ENCODE data around the gene CCDC33.

Gene CCDC33

DNA sequence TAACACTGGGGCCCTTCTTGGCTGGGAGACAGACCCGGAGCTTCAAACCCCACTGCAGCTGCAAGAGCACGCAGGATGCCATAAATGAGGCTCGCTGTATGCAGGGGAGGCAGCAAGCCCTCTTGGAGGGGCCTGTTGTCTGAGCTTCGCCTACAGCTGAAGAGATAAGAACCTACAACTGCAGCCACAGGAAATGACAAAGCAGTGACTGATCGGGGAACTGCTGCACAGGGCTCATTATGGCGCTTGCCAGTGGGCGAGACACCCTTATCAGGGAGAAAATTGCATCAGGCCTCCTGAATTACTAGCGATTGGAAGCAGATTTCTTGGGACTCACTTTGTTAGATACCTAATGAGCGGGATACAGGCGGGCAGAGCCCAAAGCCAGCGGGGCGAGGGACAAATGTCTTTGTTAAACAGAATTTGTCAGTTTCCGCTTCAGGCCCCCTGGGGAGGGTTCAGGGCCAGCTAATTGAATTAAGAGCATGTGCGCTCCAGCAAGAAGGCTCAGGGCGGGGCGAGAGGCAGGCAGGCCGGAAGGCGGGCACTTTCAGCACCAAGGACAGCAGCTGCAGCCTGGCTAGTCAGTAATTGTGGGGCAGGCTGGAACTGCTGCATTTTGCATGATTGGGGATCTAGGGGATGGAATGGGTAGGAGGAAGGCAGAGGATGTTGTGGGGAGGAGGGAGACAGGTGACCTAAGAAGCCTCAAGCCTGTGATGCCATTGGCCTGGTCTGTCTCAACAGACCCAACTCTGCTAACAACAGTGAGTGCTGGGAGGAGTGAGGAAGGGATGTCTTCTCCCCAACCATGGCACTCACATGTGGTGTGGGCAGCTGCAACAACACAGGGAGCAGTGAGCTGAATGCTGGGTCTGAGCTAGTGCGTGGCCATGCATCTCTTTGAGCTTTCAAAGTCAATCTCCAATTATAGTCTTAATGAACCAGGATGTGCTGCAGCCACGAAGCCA, 55.3 kb downstream of the CCDC33 start:
- peak; percentile 6 for DNase-seq

DNA sequence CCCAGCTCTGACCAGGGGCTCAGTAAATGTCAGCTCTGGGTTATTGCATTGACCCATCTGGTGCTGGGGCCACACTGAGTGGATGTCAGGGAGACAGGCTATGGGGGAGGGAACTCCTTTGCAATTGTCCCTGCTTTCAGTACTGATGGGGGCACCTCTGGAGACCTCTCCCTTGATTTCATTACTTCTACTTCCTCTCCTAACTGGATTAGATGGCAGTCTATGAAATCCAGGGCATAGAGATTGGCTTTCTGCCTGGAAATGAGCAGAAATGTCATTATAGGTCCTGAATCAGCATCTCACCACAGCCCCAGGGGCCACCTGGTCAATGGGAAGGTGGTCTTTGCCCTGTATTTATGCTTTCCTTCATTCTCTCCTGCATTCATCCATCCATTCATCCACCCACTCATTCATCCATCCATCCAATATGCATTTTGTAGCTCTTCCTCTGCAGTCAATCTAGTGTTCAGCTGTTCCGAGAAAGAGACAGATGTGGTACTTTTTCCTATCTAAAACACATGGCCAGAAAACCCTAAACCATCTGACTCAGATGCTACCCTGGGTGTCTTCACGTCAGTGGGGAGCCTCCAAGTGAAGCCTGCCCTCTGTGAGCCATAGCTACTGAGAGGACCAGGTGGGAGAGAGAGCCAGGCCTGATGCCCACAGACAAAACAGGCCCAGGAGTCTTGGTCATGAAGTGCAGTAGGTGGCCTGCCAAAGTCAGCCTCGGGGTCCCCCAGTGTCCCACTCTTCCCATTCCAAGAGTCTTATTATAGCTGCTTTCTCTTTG, 57.1 kb downstream of the CCDC33 start:
- no peak for DNase-seq

DNA sequence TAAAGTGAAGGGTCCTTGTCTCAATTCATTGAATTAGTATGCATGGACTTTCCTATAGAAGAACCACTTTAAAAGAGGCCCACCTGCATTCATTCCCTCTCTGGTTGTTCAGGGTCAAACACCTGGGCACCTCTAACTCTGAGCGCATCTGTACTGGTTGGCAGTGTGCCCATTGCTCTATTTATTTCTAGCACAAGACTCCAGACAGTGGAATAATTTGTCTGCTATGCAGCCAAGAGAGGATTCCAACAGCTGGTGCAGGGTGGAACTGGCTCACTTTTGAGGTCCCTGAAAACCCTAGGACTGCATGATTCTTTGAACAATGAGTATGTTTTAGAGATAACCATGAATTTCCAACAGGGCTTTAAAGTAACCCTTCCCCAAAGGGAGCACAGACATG, 57.9 kb downstream of the CCDC33 start:
- no peak for DNase-seq

DNA sequence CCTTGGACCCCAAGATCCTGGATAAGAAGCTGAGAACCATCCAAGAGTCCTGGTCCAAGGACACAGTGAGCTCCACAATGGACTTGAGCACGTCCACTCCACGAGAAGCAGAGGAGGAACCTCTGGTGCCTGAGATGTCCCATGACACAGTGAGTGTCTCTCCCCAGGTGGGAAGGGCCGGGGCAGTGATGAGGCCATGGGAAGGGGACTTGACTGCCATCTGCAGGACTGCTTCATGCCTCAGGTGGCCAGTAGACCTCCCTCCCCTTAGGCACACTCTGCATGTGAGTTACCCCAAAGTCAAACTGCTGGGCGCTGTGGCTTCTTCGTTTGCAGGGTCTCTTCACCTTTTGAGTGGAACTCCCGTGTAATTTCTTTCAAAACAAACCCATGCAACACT, 59.7 kb downstream of the CCDC33 start:
- no peak for DNase-seq

DNA sequence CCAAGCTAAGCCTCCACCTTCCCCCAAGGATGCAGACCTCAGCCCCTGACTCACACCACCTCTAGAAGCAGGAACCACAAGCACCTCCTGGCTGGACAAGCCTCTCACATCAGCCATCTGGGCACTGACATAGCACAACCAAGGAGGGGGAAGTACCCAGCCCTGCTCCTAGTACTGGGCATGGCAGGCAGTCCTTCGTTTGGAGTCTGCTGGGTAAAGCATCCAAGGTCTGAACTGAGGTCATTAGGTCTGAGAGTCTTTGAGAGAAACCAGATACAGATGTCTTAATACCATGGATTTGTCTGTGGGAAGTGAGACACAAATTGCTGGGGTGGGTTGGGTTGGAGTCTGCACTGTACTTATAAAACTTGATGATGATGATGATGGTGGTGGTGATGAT, 61.8 kb downstream of the CCDC33 start:
- DNase-seq: no peak

DNA sequence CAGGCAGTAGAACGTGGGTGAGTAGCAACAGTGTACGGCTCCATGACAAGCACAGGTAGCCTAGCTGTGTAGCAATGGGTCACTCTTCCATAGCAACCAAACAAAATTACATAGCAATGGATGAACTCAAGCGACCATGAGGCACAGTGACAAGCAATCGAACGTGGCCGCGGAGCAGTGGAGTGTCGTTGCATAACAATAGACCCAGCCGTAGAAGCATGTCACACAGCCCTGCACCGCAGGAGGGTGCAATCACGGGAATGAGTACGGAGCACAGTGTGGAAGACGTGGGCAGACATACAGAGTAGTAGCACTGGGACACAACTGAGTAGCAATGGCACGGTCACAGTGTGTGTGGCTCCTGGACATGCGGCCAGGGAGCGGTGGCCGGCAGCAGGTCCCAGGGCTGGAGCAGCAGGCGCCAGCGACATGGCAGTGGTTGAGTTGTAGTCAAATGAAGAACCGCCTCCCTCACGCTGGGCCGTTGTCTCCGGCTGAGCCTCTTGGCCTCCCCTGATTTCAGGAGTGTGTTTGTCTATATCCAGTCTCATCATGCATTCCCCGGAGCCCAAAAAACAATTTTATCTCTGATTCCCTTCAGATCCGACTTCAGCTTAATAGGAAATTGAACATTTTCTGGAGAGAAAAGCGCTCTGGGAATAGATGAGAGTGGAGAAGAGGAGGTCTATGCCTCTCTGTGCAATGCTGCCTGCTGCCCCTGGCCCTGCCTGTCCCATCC, 64.1 kb downstream of the CCDC33 start:
- no peak for DNase-seq

DNA sequence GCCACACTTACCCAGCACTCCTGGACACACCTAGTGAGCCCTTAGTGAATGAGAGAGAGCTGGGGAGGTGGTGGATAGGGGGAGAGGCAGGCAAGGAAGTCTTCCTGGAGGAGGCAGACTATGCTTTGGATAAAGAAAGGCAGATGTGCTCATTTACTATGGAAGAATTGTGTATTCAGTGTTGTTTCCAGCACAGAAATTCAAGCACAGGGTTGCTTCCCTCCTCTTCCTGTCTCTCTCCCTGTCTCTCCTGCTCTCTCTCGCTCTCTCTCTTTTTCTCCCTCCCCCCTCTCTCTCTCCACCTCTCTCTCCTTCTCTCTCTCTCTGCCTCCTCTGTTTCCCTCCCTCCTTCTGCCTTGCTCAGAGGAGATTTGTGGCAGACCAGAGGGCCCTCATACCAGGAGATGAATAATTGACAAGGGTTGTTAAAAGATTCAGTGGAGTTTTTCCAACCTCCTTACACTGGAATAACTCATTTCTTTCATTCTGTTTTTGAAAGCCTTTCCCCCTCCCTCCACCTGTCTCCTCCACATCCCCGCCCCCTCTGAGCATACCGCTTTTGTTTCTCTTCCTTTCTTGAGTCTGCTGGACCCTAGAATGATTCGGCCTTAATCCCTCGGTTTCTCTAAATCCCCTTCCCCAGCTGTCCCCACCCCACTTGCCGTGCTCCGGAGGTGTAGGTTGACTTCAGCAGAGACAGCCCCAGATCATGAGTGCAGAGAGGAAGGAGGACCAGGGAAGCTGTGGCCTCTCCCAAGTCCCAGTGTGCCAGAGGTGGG, 65.6 kb downstream of the CCDC33 start:
- DNase-seq: no peak

DNA sequence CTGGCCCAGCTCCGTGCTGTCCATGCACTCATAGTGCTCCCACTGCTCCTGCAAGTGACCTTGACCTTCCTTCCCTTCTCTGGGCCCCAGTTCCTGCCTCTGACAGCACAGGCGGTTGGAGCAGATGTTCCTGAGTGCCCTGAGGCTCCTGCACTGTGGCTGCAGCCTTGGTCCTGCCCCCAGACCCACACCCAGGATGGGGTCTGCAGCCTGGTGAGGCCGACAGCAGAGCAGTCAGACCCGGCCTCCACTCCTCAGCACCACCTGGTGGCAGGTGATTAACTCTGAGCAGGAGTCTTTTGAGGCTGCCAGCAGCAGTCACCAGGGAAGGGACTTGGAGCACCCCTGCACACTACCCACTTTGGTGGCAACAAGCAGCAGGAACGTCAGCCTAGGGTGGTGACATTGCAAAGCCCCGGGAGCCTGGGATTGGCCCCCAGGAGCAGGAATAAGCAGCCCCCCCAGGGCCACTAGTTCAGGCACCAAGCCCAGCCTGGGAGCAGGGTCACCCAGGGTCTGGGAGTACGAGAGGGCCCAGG, 66.8 kb downstream of the CCDC33 start:
- no peak for DNase-seq

DNA sequence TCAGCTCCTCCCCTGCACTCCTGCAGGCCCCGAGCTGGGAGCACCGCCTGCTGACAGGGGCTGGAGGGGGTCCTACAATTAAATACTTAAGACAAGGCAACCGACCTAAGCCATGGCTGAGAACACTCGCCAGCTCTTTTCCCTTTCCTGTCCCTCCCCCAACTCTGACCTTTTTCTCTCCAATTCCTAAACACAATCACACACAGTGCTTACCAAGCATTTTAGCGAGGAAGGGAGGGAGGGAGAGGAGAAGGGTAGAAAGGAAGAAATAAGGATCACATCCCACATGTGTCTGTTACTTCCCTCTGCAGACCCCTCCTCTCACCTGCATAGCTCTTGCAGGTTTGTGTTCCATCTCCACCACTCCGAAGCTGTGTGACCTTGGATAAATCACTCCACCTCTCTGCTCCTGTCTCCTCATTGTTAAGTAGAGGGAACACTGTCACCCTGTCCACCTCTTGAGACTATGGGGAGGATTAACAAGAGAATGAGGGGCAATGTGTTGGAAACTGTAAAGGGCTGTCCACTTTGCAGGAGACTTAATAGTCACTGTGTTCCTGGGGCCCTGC, 67.7 kb downstream of the CCDC33 start:
- DNase-seq: no peak

DNA sequence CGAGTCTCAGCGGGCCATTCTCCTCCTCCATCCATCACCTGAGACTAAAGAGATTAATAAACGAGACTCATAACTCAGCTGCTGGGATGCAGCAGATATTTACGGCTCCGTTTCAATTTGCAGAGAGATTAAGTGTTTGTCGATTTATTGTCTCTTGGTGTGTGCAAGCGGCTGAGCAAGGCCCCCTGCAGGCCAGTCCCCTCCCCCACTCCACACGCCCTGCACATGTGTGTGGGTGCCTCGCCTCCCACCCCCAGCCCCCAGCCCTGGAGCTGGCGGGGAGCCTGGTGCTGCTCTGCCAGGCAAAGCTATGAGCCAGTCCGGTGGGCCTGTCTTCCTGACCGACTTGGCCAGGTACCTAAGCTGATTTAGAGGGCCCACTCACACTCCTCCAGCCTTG, 68.3 kb downstream of the CCDC33 start:
- DNase-seq: no peak

DNA sequence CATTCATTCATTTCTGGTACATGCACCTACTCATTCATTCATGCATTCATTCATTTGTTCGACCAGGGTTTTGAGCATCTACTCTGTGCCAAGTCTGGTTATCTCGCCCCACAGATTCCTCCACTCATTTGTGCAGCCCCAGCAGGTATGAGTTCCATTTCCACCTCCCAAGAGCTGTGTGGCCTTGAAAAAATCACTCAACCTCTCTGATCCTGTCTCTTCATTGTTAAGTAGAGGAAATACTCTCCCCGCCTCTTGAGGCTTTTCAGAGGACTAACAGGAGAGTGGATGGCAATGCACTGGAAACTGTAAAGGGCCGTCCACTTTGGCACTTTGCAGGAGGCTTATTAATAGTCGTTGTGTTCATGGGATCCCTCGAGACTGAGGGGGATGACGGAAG, 69.6 kb downstream of the CCDC33 start:
- DNase-seq: no peak

DNA sequence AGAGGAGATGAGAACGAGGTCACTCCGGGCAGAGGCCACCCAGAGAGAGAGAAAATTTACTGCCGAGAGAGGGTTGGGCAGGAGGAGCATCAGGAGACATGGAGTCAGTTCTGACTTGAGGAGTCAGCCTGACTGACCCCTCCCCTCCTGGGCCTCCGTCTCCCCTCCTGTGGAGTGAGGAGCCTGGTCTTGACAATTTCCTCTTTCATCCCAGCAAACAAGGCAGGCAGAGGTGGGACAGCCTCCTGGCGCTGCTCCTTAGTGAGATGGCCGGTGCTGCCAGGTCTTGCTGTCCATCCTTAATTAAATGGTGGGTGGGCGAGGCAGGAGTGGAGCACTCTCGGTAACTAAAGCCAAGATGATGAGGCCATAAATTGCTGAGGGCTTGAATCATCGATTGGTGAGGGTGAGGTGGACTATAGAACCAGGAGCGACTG, 70.7 kb downstream of the CCDC33 start:
- DNase-seq: no peak

DNA sequence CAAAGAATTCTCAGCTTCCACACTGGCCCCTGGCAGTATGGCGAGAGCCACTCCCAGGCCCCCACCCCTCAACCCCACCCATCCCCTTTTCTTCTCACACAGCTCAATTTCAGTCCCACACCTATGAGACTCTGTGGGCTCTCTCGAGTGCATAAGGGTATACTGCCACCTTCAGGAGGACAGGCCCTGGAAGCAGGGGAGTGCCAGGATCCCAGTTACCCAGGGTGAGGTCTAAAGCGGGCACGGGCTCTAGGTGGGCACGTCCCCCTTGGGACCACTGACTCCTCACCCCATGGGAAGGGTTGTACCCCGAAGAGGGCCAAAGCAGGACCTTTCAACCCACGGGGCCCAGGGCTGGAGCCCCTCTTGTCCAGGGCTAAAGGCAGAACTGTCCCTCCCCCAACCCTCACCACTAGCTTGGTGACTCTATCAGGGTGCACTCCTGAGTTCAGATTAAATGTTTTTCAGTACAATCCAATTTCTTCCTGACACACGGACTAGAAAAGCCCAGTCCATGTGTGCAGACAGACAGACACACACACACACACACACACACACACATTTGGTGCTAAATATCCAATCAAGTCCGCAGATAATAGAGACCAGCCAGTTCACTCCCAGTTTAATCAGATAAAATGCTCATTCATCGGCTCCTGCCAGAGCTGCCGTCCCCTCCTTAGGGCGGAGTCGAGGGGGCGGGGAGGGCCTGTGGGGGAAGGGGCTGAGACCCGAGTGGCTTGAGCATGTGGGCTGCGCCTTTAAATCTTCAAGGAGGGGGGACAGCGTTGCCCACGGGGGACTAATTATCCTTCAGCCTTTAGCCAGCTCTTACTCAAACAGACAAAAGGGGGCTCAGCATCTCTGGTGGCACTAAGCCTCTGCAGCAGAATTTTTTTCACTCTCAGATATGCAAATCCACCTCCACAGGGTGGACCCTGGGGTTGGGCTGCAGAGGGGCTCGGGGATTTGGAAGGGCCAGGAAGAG, 72.0 kb downstream of the CCDC33 start:
- no peak for DNase-seq

DNA sequence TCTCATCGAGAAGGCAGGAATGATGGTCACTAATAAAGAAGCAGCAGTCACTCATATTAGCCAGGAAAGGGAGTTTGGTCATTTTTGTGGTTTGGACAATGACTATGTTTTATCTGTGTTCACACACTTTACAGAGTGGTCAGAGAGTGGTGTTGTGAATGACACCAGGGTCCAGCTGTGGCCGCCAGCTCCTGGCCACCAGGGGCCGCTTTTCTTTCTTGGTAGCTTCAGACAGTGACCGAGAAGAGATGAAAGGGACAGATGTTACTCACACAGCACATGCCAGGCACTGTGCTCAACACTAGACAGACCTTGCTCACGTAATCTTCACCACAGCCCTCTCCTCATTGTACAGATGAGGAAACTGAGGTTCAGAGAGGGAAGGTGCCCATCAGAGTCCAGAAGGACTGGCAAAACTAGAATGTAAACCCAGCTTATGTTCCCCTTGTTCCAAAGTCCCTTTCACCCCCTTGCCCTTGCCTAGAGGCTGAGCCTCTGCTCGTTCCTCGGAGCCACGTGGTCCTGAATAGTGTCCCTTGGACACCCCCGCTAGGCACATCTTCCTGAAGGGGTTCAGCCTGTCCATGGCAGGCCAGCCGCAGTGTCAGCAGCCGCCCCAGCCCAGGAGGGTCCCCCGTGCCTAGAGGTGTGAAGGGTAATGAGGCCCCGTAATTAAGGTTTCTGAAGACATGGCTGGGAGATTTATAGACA, 75.8 kb downstream of the CCDC33 start:
- no peak for DNase-seq

DNA sequence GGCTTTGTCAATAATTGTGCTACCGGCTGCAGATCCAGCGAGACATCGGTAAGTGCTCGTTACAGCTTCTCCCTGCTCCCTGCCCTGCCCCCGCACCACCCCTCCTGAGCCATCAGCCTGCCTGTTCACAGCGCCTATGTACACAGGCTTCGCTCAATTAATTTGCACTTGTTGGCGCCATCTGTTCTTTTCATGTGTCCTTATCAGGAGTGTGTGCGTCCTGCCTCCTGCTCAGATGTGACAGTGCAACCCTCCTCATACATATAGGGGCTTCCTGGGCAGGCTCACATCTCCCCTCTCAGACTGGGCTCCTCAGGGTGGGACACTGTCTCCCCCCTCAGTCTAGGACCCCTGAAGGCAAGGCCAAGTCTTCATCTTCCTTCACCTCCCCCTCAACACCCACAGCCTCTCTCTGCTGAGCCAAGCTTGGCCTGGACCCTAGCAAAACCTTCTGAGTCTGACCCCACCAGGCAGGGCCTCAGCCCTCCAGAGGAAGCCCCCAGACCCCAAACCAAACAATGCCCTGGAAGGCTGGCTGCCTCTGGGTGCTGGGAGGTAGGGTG, 76.4 kb downstream of the CCDC33 start:
- no peak for DNase-seq

DNA sequence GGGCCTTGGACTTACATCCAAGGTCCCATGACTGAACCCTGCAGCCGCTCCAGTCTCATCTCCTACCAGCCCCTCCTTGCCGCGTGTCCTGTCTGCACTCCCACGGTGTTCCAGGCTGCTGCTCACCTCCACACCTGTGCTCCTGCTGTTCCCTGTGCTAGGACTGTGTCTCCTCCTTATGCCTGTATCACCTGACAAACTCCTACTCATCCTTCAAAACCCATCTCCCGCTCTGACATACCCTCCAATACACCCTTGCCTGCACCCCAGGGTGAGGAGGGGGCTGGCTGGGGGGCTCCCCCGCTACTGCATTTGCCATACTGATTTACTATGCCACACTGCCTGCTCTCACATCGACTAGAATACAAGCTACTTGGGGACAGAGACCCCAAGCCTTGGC, 77.8 kb downstream of the CCDC33 start:
- DNase-seq: no peak

DNA sequence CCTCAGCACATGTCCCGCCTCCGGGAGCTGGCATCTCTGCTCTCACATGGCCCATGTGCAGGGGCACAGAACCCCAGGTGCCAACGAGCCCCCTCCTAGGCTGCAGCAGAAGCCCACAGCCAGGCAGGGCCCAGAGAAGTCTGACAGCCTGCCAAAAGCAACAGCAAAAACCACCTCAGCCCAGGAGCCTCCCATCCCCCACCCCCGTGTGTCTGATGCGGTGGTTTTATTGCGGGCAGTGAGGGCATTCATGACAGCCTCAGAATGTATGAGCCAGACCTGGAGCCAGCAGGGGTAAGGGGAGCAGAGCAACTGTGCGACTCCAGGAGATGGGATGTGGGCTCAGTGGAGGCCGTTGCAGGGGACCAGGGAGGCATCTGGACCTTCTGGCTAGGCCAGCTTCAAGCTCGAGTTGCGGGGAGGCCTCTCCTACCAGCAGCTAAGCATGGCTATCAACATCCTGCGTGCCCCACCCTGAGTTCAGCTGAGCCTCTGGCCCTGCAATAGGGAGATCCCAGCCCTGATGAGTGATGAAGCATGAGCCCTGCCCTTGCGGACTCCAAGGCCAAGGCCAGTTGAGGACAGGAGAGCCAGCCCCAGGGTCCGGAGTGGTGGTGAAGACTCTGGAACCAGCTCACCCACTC, 78.8 kb downstream of the CCDC33 start:
- DNase-seq: no peak

DNA sequence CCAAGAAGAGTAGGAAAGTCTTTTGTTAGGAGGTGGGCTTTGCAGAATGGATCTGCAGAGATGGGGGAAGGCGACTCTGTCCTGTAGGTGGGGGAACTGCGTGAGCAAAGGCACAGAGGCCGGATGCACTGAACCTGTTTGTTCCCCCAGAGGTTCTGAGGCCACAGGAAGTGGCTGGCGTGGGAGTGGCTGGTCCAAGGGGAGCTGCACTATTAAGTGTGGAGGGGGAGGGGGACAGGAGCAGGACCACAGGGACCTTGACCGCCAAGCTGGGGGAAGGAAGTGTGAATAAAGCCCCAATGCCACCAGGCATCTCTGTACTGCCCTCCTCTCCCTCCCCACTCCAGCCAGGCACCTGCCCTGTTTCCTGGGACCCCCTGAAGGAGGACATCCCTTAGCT, 79.5 kb downstream of the CCDC33 start:
- DNase-seq: no peak

DNA sequence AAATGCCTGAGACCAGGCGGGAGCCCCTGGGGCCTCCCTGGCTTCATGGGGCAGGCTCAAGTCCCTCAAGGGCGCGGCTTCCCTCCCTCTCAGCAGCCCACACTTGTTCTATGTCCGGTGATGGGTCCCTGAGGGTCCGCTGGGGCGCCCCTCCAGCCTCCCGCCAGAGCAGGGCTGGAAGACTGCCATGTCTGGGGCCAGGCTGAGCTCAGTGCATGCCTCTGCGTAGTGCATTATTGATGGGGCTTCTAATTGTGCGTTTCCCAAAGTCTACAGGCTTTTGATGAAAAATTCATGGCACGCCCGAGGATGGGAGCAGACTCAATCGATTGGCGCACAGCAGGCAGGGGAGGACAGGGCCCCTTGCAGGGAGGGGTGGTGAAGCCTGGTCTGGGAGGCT, 80.0 kb downstream of the CCDC33 start:
- DNase-seq: no peak
